ENCODE measurements around the gene LY86.

- no peak for TF ChIP-seq CTCF (IDR thresholded peaks at IDR 0.05)
- TF ChIP-seq POLR2AphosphoS5 (IDR thresholded peaks at IDR 0.05) = no peak
Measured at GRCh38 chr6:6683969-6684833, 95.7 kb downstream of the LY86 start.
